GM18868 (cell line): ENCODE data around the gene TMEM38B.
"Not testable (repeated sequence)": the region's sequence is repeated elsewhere in the genome, so short reads cannot be mapped to it uniquely, and the experiment has no call there.

ENCODE experiments used
- ATAC-seq: cut with Tn5 transposase; IDR thresholded peaks from one replicate; pipeline ENCODE4 v1.9.1; 2021; ENCODE audit warnings: mild to moderate bottlenecking, moderate library complexity; ENCODE audit not compliant: unreplicated experiment

Gene TMEM38B

GRCh38 chr9:105681313-105681712, 13.0 kb upstream of the TMEM38B start:
- no peak for ATAC-seq

- no peak for ATAC-seq
Observed at GRCh38 chr9:105681724-105682123, 12.6 kb upstream of the TMEM38B start.

GRCh38 chr9:105683688-105684275, 10.6 kb upstream of the TMEM38B start:
- no peak for ATAC-seq

GRCh38 chr9:105686936-105687335, 7.4 kb upstream of the TMEM38B start:
- ATAC-seq, result no peak

- no peak for ATAC-seq
Observed at GRCh38 chr9:105690742-105691141, 3.6 kb upstream of the TMEM38B start.

- peak; percentile 34 for ATAC-seq
Observed at GRCh38 chr9:105693435-105694189, 729 bp upstream of the TMEM38B start.

- ATAC-seq, result peak; percentile 52
Observed at GRCh38 chr9:105694848-105695581, 674 bp downstream of the TMEM38B start.

- ATAC-seq, result no peak
Observed at GRCh38 chr9:105696219-105696793, 2.0 kb downstream of the TMEM38B start.

- no peak for ATAC-seq
Observed at GRCh38 chr9:105697871-105698270, 3.5 kb downstream of the TMEM38B start.

GRCh38 chr9:105698348-105698870, 4.1 kb downstream of the TMEM38B start:
- no peak for ATAC-seq

- ATAC-seq, result no peak
Observed at GRCh38 chr9:105700668-105701067, 6.3 kb downstream of the TMEM38B start.

- ATAC-seq, result no peak
Observed at GRCh38 chr9:105701145-105701544, 6.8 kb downstream of the TMEM38B start.

- no peak for ATAC-seq
Observed at GRCh38 chr9:105702207-105702606, 7.9 kb downstream of the TMEM38B start.

GRCh38 chr9:105703638-105704037, 9.3 kb downstream of the TMEM38B start:
- ATAC-seq, result not testable (repeated sequence)

- no peak for ATAC-seq
Observed at GRCh38 chr9:105706156-105706555, 11.8 kb downstream of the TMEM38B start.

GRCh38 chr9:105708405-105708804, 14.1 kb downstream of the TMEM38B start:
- peak; percentile 79 for ATAC-seq

- no peak for ATAC-seq
Observed at GRCh38 chr9:105710638-105711037, 16.3 kb downstream of the TMEM38B start.

- no peak for ATAC-seq
Observed at GRCh38 chr9:105711867-105712266, 17.5 kb downstream of the TMEM38B start.

- ATAC-seq, result no peak
Observed at GRCh38 chr9:105712297-105712696, 18.0 kb downstream of the TMEM38B start.

- no peak for ATAC-seq
Observed at GRCh38 chr9:105712773-105713172, 18.4 kb downstream of the TMEM38B start.

- no peak for ATAC-seq
Observed at GRCh38 chr9:105713260-105714019, 19.1 kb downstream of the TMEM38B start.
